Measurements from ENCODE around the gene RBM26. TPM values are rescaled to one million over a fixed set of nuclear protein-coding genes. Genes with fewer than 3 reads are reported as not detected.

Gene RBM26
- total RNA-seq, 2 experiments from 2014 or later, result 57.6 to 61.1 TPM

DNA sequence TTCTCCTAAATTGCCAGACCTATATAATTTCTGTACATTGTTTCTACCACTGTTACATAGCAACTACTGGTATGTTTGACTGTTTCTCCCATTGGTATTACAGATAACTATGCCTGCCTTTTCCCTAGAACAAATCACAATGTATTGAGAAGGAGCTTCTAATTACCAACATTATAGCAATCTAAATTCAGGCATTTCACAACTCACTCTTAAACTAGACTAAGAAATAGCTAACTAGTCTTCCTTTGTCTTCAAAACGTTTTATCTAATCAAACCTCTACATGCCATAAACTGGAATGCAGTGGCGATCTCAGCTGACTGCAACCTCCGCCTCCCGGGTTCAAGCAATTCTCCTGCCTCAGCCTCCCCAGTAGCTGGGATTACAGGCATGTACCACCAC is 18.2 kb downstream of the RBM26 start:
- Mint-ChIP-seq H3K27ac (peak overlapping the region; percentile 4), H3K36me3 (ENCODE audit: low read depth) (peaks cover 12% of the 10 kb centered on the region), H3K9me3 (no peaks in the 10 kb centered on the region), H3K4me3 (no peak overlapping the region), H3K27me3 (no peaks in the 10 kb centered on the region), H3K4me1 (ENCODE audit: low read depth) (peaks cover 80% of the 10 kb centered on the region)
- TF ChIP-seq, protein P1, sequence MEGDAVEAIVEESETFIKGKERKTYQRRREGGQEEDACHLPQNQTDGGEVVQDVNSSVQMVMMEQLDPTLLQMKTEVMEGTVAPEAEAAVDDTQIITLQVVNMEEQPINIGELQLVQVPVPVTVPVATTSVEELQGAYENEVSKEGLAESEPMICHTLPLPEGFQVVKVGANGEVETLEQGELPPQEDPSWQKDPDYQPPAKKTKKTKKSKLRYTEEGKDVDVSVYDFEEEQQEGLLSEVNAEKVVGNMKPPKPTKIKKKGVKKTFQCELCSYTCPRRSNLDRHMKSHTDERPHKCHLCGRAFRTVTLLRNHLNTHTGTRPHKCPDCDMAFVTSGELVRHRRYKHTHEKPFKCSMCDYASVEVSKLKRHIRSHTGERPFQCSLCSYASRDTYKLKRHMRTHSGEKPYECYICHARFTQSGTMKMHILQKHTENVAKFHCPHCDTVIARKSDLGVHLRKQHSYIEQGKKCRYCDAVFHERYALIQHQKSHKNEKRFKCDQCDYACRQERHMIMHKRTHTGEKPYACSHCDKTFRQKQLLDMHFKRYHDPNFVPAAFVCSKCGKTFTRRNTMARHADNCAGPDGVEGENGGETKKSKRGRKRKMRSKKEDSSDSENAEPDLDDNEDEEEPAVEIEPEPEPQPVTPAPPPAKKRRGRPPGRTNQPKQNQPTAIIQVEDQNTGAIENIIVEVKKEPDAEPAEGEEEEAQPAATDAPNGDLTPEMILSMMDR (IDR thresholded peaks at IDR 0.05), result no peak
- no peak for DNase-seq
- CTCF ChIA-PET, result interaction anchor here (1.1 to 1.5 kb wide), 2 partner anchors 29 to 32 kb away, joined by 3 to 4 read pairs; no protein-coding TSS in a partner anchor
- POLR2A ChIA-PET, result interaction anchor here (1.0 kb wide), 1 partner anchor 71 kb away, joined by 3 read pairs; no protein-coding TSS in a partner anchor
- intact Hi-C loops (cut with micrococcal nuclease), result no loop called here
- ATAC-seq, result no peak

DNA sequence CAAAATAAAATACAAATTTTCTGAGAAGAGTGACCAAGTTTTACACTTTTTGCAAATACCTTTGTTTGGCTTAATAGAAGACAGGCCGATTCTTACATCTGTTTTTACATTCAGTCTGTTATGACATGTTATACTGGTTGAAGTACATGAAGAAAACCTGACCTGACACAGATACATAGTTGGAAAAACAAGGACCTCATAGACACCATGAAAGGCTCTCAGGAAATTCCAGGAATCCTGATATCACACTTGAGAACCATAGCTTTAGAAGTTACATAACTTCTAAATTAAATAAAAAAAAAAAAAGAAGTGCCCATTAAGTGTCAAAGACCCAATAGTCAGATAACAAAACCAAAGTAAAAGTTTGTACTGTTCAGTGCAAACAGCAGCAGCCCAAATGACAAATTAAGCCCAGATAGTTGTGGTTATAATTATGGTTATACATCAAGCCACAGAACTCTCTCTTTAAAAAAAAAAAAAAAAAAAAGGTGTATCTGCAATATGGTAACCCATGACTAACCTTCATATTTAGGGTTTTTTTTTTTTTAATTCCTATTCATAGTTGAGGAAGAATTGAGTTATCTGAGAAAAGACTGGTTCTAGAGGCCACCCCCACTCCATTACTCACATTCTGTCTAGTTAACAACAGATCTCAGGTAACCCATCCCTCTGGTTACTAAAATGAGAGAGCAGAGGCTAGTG is 19.8 kb downstream of the RBM26 start:
- intact Hi-C loops (cut with micrococcal nuclease), result no loop called here
- peak overlapping the region; percentile 15 for H3K4me3 Mint-ChIP-seq
- peak overlapping the region; percentile 75 for H3K27ac Mint-ChIP-seq
- H3K36me3 Mint-ChIP-seq (ENCODE audit: low read depth), result peaks cover 14% of the 10 kb centered on the region
- H3K4me1 Mint-ChIP-seq (ENCODE audit: low read depth), result peaks cover 84% of the 10 kb centered on the region
- TF ChIP-seq, protein P1 (IDR thresholded peaks at IDR 0.05), result no peak
- ATAC-seq (peak; percentile 68), DNase-seq (peak; percentile 45)
- H3K27me3 Mint-ChIP-seq, result no peaks in the 10 kb centered on the region
- no peaks in the 10 kb centered on the region for H3K9me3 Mint-ChIP-seq
- ChIA-PET POLR2A (interaction anchor here (1.0 to 1.2 kb wide), 2 partner anchors 15 to 20 kb away, joined by 3 read pairs; partner anchors contain the start of gene RBM26), CTCF (interaction anchor here (1.3 to 2.2 kb wide), 3 partner anchors 13 to 23 kb away, joined by 3 to 9 read pairs (median 3); partner anchors contain the start of gene RBM26)

DNA sequence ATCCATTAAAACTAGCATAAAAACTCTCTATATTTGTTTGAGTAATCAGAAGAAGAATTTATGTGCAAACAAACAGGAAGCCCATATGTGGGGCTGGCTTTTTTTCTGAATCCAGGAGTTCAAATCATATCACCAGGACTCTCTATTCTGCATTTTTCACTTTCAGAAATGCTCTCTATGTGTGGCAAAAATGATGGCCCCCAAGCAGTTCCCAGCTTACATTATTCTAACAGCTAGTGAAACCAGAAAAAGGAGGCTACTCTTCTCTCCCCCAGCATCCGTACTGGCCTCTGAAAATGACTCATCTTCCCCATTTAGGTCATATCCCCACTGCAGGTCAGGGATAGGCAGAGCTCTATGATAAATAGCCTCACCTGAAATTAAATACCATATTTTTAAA is 20.4 kb downstream of the RBM26 start:
- ChIA-PET CTCF (interaction anchor here (1.3 to 2.2 kb wide), 4 partner anchors 8 to 22 kb away, joined by 3 to 9 read pairs (median 4); partner anchors contain the start of gene RBM26), POLR2A (interaction anchor here (1.0 kb wide), 1 partner anchor 14 kb away, joined by 3 read pairs; no protein-coding TSS in a partner anchor)
- intact Hi-C loops (cut with micrococcal nuclease), result no loop called here

DNA sequence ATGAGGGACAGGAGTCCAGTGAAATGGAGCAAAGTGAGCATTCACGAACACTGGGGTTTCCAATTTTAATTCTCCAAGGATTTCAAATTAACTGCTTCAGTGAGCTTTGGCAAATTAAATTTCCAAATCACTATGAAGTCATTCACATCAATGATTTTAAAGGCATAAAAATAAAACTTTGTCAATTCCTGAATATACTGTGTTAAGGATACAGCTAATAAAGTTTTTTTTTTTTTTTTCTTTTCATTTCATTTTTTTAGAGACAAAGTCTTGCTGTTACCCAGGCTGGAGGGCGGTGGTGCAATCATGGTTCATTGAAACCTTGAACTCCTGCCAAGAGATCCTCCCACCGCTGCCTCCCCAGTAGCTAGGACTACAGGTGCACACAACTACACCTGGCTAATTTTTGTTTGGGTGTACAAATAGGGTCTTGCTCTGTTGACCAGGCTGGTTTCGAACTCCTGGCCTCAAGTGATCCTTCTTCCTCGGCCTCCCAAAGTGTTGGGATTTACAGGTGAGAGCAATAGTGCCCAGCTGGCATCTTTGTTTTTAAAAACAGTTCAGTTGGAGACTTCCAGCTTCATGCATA is 21.9 kb downstream of the RBM26 start:
- TF ChIP-seq, protein P1 (IDR thresholded peaks at IDR 0.05), result no peak
- intact Hi-C loops (cut with micrococcal nuclease), result no loop called here
- ChIA-PET POLR2A (interaction anchor here (0.6 kb wide), 1 partner anchor 323 kb away, joined by 3 read pairs; no protein-coding TSS in a partner anchor), CTCF (interaction anchor here (1.6 kb wide), 1 partner anchor 10 kb away, joined by 6 read pairs; no protein-coding TSS in a partner anchor)
- DNase-seq (no peak), ATAC-seq (no peak)
- peak overlapping the region; percentile 30 for H3K27ac Mint-ChIP-seq
- H3K4me1 Mint-ChIP-seq (ENCODE audit: low read depth), result peaks cover 83% of the 10 kb centered on the region
- H3K27me3 Mint-ChIP-seq, result no peaks in the 10 kb centered on the region
- peaks cover 28% of the 10 kb centered on the region for H3K36me3 Mint-ChIP-seq (ENCODE audit: low read depth)
- no peaks in the 10 kb centered on the region for H3K9me3 Mint-ChIP-seq
- H3K4me3 Mint-ChIP-seq, result no peak overlapping the region

More for the DNA sequence above, 20.4 kb downstream of the RBM26 start:
- Mint-ChIP-seq H3K4me3 (peak overlapping the region; percentile 15), H3K4me1 (ENCODE audit: low read depth) (peaks cover 83% of the 10 kb centered on the region), H3K27me3 (no peaks in the 10 kb centered on the region), H3K36me3 (ENCODE audit: low read depth) (peaks cover 17% of the 10 kb centered on the region), H3K27ac (peak overlapping the region; percentile 66), H3K9me3 (no peaks in the 10 kb centered on the region)
- TF ChIP-seq, protein P1 (IDR thresholded peaks at IDR 0.05), result no peak
- DNase-seq (peak; percentile 70), ATAC-seq (peak; percentile 87)
